Fibroblast of lung (primary cell): ENCODE measurements around the gene AGL.

Experiments
- CTCF ChIP-seq, 2 donors: IDR thresholded peaks in 1 of 2; conservative IDR thresholded peaks in 1 of 2; 1 replicate in 1 of 2; 2 replicates in 1 of 2; pipeline ENCODE4 v1.5.1; 2011 to 2012; ENCODE audit warnings: low read length in 2 of 2, control low read depth in 1 of 2, inconsistent platforms in 1 of 2, low read depth in 1 of 2, mild to moderate bottlenecking in 1 of 2
- EZH2 ChIP-seq: IDR thresholded peaks from 2 replicates; pipeline ENCODE4 v1.5.1; 2012; ENCODE audit warnings: low read length, control low read depth, mild to moderate bottlenecking; ENCODE audit errors: missing control alignments

GRCh38 chr1:99969729-99970621 is 119.8 kb downstream of the AGL start, which contains the start of gene SLC35A3:
- no peak for TF ChIP-seq CTCF (conservative IDR thresholded peaks at IDR 0.05 in 1 of 2, IDR thresholded peaks at IDR 0.05 in 1 of 2; ENCODE audit: low read depth in 1 of 2, low read length in 2 of 2)
- TF ChIP-seq EZH2: no peak
